ENCODE data around the gene NOS3. TPM values are rescaled to one million over a fixed set of nuclear protein-coding genes. Genes with fewer than 3 reads are reported as not detected.

NOS3 gene
- polyA plus RNA-seq, 1 donor from 2014 or later = not detected

- H3K79me2 ChIP-seq (replicated peaks; ENCODE audit: insufficient read depth, low read length) = no peaks in the 10 kb centered on the region
- no peak within 1 kb of the TSS for H3K27ac ChIP-seq (ENCODE audit: low read length)
- TF ChIP-seq CTCF (IDR thresholded peaks at IDR 0.05; ENCODE audit: poor library complexity, severe bottlenecking) = no peak
- TF ChIP-seq EZH2 (IDR thresholded peaks at IDR 0.05; ENCODE audit: borderline replicate concordance, insufficient read depth, low read length, poor library complexity, severe bottlenecking) = no peak
- TF ChIP-seq EP300 (conservative IDR thresholded peaks at IDR 0.05; ENCODE audit: poor library complexity, severe bottlenecking) = no peak
- no peak for TF ChIP-seq POLR2AphosphoS5 (IDR thresholded peaks at IDR 0.05)
- no peaks in the 10 kb centered on the region for H3F3A ChIP-seq (ENCODE audit: insufficient read depth, low read length, poor library complexity, severe bottlenecking)
- peaks cover 23% of the 10 kb centered on the region for H3K27me3 ChIP-seq (ENCODE audit: insufficient read depth, low read depth, low read length)
- no peaks in the 10 kb centered on the region for H4K20me1 ChIP-seq (ENCODE audit: insufficient read depth)
- no peak within 1 kb of the TSS for H3K4me2 ChIP-seq (ENCODE audit: low read length)
- H2AFZ ChIP-seq (ENCODE audit: low read depth, low read length) = no peak within 1 kb of the TSS
- H3K9me2 ChIP-seq (ENCODE audit: insufficient read depth, low read length) = no peaks in the 10 kb centered on the region
- H3K36me3 ChIP-seq (ENCODE audit: insufficient read depth, low read length) = no peaks in the 10 kb centered on the region
- H3K9me3 ChIP-seq (ENCODE audit: low read length) = no peaks in the 10 kb centered on the region
- no peak within 1 kb of the TSS for H3K9ac ChIP-seq (ENCODE audit: low read length)
- H3K4me3 ChIP-seq (ENCODE audit: low read length) = no peak within 1 kb of the TSS
Observed at GRCh38 chr7:151047976-151048815, 57.4 kb downstream of the NOS3 start, which contains the start of gene ASIC3. ASIC3 (plus strand) TSS chr7:151048531; CDS start chr7:151048886, 355 bp downstream.

- Histone ChIP-seq H3K79me2 (replicated peaks; ENCODE audit: insufficient read depth, low read length) (no peaks in the 10 kb centered on the region), H3K36me3 (ENCODE audit: insufficient read depth, low read length) (no peaks in the 10 kb centered on the region), H3F3A (ENCODE audit: insufficient read depth, low read length, poor library complexity, severe bottlenecking) (no peaks in the 10 kb centered on the region), H3K4me3 (ENCODE audit: low read length) (no peak overlapping the region), H3K9me3 (ENCODE audit: low read length) (no peaks in the 10 kb centered on the region), H3K27ac (ENCODE audit: low read length) (no peak overlapping the region), H3K27me3 (ENCODE audit: insufficient read depth, low read depth, low read length) (peaks cover 23% of the 10 kb centered on the region), H3K9me2 (ENCODE audit: insufficient read depth, low read length) (no peaks in the 10 kb centered on the region), H3K9ac (ENCODE audit: low read length) (no peak overlapping the region), H4K20me1 (ENCODE audit: insufficient read depth) (no peaks in the 10 kb centered on the region), H2AFZ (ENCODE audit: low read depth, low read length) (no peak overlapping the region), H3K4me2 (ENCODE audit: low read length) (no peak overlapping the region)
- TF ChIP-seq TAF1 (IDR thresholded peaks at IDR 0.05; ENCODE audit: low read depth) (no peak), MXI1 (conservative IDR thresholded peaks at IDR 0.05; ENCODE audit: poor library complexity, severe bottlenecking) (no peak), EZH2 (IDR thresholded peaks at IDR 0.05; ENCODE audit: borderline replicate concordance, insufficient read depth, low read length, poor library complexity, severe bottlenecking) (no peak), SMC3 (conservative IDR thresholded peaks at IDR 0.05; ENCODE audit: poor library complexity) (no peak), REST (IDR thresholded peaks at IDR 0.05; ENCODE audit: borderline replicate concordance) (no peak), CTCF (IDR thresholded peaks at IDR 0.05; ENCODE audit: poor library complexity, severe bottlenecking) (no peak), POLR2AphosphoS5 (IDR thresholded peaks at IDR 0.05) (no peak), RAD21 (conservative IDR thresholded peaks at IDR 0.05) (no peak), EP300 (conservative IDR thresholded peaks at IDR 0.05; ENCODE audit: poor library complexity, severe bottlenecking) (no peak)
Observed at GRCh38 chr7:151048911-151049463, 58.2 kb downstream of the NOS3 start.
